ENCODE results near the gene IDUA.

DNA sequence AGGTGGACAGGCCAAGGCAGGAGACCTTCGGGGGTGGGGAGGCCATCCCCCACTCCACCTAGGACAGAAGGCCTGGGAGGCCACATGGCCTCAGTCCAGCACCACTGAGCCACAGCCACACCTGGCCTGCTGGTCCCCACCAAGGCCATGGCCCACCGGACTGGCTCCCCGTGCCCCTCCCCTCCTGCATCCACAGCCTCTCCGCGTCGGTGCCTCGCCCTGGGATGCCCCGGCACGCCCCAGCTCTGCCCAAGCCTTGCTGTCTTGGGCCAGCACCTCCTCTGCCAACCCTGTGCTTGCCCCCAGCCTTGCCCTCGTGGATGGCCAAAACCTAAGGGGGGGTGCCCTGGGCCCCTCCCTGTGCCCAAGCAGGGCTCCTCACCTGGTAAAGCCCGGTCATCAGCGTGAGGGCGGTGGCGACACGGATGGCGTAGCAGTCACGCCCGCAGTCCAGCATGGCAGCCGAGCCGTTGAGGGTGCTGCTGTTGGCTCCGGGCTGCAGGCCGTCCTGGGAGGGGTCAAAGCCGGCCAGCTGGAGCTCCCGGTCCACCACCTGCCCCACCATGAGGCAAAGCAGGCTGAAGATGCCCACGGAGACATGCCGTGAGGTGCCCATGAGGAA is 4.0 kb downstream of the IDUA start:
- TF ChIP-seq, protein P1, sequence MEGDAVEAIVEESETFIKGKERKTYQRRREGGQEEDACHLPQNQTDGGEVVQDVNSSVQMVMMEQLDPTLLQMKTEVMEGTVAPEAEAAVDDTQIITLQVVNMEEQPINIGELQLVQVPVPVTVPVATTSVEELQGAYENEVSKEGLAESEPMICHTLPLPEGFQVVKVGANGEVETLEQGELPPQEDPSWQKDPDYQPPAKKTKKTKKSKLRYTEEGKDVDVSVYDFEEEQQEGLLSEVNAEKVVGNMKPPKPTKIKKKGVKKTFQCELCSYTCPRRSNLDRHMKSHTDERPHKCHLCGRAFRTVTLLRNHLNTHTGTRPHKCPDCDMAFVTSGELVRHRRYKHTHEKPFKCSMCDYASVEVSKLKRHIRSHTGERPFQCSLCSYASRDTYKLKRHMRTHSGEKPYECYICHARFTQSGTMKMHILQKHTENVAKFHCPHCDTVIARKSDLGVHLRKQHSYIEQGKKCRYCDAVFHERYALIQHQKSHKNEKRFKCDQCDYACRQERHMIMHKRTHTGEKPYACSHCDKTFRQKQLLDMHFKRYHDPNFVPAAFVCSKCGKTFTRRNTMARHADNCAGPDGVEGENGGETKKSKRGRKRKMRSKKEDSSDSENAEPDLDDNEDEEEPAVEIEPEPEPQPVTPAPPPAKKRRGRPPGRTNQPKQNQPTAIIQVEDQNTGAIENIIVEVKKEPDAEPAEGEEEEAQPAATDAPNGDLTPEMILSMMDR (IDR thresholded peaks at IDR 0.05; ENCODE audit: low read depth, low read length) = no peak
- no peak for TF ChIP-seq EZH2phosphoT487 (IDR thresholded peaks at IDR 0.05; ENCODE audit: low read depth)

Data from OCI-LY3 (cell line).